ENCODE data around the gene SPATS2L.

SPATS2L gene

DNA sequence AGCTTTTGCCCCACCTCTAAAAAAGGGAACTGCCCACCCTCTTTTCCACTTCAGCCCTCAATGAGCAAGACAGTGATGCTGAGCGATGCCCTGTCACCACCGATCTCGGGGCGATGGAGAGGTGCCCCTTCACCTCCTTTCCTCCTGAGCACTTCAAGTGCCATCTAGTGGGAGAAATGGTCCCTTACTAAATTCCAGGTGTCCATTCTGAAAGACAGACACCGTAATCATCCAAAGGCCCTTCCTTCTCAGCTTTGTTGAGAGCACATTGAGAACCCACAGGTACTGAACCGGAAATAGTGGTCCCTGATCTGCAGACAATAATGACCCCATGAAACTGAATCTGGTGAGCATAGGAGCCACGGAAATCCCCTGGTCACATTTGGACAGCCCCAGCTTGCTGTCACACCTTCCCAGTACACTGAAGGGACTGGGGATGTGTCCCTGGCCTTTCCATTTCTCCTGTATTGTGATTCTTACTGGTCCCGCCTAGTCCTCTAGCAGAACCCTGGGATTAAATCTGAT is 164.9 kb downstream of the SPATS2L start:
- peak; percentile 33 for DNase-seq (ENCODE audit: low read depth)

- no peak for DNase-seq (ENCODE audit: low read depth)
Measured at GRCh38 chr2:200471928-200472645, 165.6 kb downstream of the SPATS2L start.

DNA sequence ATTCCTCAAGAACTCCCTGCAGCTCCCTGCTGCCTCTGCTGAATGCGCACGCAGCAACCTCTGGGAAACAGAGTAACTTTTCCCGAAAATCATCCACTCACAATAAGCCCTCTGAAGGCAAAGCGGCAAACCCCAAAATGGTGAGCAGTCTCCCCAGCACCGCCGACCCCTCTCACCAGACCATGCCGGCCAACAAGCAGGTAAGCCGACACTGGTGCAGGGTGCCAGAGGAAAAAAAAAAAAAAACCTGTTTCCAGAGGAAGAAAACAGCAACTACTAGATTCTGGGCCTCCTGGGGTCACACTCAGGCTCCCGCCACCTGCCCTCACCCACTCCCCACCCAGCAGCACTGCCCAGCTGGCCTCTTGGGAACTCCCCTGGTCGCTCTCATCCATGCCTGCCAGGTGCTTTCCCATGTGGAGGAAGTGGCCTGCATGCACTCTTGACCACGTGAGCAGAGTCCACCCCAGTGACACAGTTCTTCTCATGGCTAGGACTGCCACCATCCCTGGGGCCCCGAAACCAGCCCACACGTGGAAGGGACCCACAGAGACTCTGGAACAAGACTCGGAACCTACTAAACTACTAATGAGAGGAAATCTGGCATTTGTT is 166.5 kb downstream of the SPATS2L start:
- DNase-seq (ENCODE audit: low read depth) = no peak

- DNase-seq (ENCODE audit: low read depth) = no peak
Measured at GRCh38 chr2:200475795-200476194, 169.3 kb downstream of the SPATS2L start.

- DNase-seq (ENCODE audit: low read depth) = no peak
Measured at GRCh38 chr2:200476836-200477235, 170.3 kb downstream of the SPATS2L start.

- DNase-seq (ENCODE audit: low read depth) = no peak
Measured at GRCh38 chr2:200477667-200478131, 171.2 kb downstream of the SPATS2L start.

DNA sequence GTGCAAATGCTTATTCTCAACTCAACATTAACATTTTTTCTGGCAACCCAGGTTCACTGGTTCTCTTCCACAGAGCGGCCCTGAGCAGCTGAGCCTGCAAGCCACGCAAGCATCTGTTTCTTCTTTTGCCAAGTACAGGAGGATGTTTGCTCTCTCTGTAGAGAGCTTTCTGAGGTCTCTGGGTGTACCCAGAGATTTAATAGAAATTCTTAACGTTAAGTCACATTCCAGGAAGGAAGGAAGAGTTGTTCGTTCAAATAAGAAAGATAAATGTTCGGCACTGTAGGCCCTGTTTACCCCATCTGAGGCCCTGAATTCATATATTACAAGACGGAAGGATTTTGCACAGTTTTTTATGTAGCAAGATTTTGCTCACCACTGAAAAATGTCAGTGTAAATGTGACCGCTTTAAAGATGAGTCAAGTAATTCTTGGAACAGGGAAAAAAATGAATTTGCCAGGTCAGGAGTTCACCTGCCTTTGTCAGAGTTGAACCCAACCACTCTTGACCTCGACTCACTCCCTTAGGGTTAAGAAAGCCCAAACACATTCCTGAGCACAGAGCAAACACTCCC is 173.3 kb downstream of the SPATS2L start:
- peak; percentile 29 for DNase-seq (ENCODE audit: low read depth)

DNA sequence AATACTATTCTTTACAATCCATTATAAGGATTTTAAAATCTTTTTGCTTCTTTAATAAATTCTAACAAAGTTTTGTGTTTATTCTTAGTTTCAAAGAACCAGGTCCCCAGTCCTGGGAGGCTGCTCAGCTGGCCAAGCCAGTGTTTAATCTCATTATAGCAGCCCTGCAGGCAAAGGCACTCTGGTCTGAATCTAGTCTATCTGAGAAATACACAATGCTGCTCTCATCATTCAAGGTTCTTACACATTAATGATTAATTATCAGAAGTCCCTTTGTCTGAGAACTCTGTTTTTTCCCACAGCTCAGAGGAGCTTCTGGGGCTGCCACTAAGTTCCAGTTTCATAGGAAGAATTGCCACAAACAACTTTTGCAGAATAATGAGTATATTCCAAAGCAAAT is 175.7 kb downstream of the SPATS2L start:
- DNase-seq (ENCODE audit: low read depth) = no peak

DNA sequence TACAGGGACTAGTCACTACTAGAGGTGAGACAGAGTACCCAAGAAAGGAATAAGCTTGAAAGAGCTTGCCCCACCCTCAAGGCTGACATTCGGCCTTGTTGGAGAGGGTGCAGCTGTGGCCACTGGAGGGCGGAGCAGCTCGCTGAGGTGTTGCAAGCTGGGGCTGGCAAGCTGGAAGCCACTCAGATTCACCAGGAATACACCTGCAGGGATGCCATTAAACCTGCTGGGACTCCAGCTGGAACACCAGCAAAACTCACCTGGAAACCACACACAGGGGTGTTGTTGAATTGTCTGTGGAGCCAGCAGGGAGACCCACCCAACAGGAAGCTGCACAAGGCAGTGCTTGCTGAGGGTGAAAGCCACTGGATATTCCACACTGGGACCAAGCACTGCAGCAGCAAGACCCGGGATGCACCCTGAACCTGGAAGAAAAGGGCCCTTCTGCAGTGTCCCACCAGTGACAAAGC is 177.3 kb downstream of the SPATS2L start:
- DNase-seq (ENCODE audit: low read depth) = no peak

DNA sequence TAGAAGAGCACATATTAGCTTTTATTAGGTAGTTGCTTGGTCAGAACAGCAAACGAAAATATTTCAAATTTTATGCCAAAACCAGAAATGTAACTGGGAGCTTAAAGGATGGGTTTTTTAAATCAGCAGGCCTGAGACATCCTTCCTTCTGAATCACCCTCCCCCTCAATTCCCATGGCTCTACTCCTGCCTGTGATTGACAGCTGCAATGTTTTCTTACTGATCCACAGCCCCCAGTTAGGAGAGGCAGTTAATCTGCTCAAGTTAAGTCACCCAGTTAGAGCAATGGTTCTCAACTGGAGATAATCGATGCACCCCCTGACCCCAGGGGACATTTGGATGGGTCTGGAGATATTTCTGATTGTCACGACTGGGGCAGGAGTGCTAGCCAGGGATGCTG is 178.4 kb downstream of the SPATS2L start:
- no peak for DNase-seq (ENCODE audit: low read depth)

- no peak for DNase-seq (ENCODE audit: low read depth)
Measured at GRCh38 chr2:200486529-200486928, 180.0 kb downstream of the SPATS2L start.

- DNase-seq (ENCODE audit: low read depth) = no peak
Measured at GRCh38 chr2:200488169-200488568, 181.7 kb downstream of the SPATS2L start.

DNA sequence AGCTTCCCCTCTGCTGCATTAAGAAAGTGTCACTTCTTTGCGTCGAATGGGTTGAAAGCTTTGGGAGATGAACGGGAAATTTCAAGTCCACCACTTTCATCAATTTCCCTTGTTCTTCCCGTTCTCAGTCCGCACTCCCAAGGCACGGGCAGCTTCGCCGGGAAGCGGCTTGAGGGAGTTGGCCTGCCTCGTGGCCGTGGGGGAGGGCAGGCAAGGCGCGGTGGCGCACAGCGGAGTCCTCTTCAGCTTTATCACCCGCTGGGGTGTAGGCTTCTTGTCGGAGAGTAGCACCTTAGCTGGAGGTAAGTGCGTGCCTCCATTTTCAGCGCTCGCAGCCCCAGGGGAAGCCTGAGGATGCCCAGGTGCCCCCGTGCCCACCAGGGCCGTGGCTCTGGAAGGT is 183.5 kb downstream of the SPATS2L start:
- DNase-seq (ENCODE audit: low read depth) = no peak

DNA sequence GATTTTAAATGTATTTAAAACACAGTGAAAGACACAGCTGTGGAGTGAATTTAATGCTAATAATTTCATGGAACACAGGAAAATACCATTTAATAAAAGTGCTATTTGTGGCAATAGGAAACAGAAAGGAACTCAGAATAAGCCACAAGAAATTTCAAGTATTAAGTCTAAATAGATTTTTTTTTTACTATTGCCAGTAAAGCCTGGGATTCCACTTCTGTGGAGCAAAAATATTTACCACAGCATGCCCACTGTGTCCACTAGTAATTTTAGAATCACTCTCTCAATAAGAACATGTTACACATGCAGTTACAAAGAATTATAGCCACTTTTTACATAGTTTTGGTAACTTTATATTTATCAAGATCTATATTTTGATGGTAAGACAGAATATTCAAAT is 186.2 kb downstream of the SPATS2L start:
- no peak for DNase-seq (ENCODE audit: low read depth)

GRCh38 chr2:200494048-200494447 is 187.6 kb downstream of the SPATS2L start:
- DNase-seq (ENCODE audit: low read depth) = no peak

DNA sequence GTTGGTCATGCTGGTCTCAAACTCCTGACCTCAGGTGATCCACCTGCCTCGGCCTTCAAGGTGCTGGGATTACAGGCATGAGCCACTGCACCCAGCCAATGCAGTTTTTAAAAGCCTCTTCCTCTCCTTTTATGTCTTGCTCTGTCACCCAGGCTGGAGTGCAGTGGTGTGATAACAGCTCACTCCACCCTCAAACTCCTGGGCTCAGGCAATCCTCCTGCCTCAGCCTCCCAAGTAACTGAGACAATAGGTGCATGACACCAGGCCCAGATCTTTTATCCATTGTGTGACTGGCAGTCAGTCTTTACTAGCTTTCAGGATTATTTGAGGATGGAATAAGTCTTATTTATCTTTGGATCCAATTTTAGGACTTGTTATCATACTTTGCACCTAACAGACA is 190.2 kb downstream of the SPATS2L start:
- DNase-seq (ENCODE audit: low read depth) = no peak

DNA sequence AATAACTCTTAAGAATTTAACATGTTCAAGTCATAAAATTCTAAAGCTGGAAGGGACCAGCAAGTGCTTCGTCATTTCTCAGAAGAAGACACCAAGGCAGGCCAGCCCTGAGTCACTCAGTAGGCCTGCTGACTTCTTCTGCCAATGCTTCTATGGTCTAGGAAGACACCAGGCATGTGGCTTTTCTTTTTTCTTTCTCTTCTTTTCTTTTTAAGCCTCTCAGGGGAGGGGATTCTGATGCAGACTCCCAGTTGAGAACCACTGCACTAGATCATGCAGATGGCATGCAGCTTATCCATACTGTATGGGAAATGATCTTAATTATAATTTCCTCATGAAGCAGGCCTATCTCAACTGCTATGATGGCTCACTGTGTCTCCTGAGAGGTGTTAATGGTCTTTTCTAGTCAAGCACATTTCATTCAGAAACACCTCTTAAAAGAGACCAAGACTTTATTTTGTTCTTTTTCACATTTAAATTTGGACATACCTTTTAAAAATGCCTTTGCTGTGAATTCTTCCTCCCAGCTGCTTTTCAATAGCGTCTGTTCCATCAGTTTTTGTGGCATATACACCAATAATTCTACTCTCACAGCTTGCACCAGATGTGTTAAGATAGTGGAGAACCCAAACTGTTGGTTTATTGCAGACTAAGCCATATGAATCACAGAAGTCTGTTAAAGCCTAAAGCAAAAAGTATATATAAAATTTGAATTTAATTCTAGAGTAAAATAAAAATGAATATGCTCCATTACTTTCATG is 192.1 kb downstream of the SPATS2L start:
- no peak for DNase-seq (ENCODE audit: low read depth)

DNA sequence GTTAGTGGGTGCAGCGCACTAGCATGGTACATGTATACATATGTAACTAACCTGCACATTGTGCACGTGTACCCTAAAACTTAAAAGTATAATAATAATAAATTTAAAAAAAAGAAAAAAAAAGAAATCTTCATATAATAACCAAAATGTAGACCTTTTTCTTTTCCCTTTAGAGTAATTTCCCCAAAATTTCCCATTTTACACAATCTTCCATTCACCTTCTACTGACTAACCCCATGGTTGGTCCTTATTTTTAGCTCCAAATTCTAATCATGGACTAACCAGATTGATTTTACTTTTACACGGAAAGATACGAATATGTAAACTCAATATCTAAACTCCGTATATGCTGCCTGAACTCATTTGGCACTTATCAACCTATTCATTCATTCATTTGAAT is 195.7 kb downstream of the SPATS2L start:
- DNase-seq (ENCODE audit: low read depth) = no peak

GRCh38 chr2:200506679-200507078 is 200.2 kb downstream of the SPATS2L start:
- no peak for DNase-seq (ENCODE audit: low read depth)

DNA sequence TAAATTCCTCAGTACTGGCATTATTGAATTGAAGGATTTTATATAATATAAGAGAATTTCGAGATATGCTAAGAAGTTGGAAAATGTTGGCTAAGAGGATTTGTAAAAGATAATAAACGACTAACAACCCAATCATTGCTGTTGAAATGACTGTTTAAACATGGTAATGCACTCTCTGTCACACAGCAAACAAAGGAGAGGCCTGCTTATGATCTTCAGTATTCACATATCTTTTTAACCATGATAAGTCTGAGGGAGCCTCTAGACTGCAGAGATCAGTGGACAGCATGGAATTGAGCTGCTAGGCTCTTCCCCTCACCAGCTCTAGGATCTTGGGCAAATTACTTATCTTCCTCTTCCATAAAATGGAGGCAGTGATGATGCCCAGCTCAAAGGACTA is 200.7 kb downstream of the SPATS2L start:
- DNase-seq (ENCODE audit: low read depth) = no peak

GRCh38 chr2:200509235-200509611 is 202.7 kb downstream of the SPATS2L start:
- no peak for DNase-seq (ENCODE audit: low read depth)

Data from fibroblast of the conjunctiva (primary cell).